Stomach (tissue), 4 donors: Measurements from ENCODE around the gene PER1.

Experiments used
- CTCF ChIP-seq, 7 experiments: fragments of 450-650 bp in 4 of 7; fragments of 200-600 bp in 3 of 7; sonication (generic) in 3 of 7; IDR thresholded peaks; one replicate each; pipeline ENCODE4 v1.5.1; 2016 to 2019; ENCODE audit warnings: antibody characterized with exemption in 7 of 7, control low read depth in 2 of 7, mild to moderate bottlenecking in 1 of 7
- POLR2A ChIP-seq, 4 donors: fragments of 450-650 bp; IDR thresholded peaks; one replicate each; pipeline ENCODE4 v1.6.1; 2016; ENCODE audit warnings: antibody characterized with exemption in 4 of 4, control low read depth in 2 of 4, mild to moderate bottlenecking in 1 of 4, moderate library complexity in 1 of 4
- POLR2AphosphoS5 ChIP-seq, 3 donors: sonication (generic); formaldehyde crosslinking; IDR thresholded peaks; one replicate each; pipeline ENCODE4 v1.6.1; 2016; ENCODE audit warnings: antibody characterized with exemption in 3 of 3

DNA sequence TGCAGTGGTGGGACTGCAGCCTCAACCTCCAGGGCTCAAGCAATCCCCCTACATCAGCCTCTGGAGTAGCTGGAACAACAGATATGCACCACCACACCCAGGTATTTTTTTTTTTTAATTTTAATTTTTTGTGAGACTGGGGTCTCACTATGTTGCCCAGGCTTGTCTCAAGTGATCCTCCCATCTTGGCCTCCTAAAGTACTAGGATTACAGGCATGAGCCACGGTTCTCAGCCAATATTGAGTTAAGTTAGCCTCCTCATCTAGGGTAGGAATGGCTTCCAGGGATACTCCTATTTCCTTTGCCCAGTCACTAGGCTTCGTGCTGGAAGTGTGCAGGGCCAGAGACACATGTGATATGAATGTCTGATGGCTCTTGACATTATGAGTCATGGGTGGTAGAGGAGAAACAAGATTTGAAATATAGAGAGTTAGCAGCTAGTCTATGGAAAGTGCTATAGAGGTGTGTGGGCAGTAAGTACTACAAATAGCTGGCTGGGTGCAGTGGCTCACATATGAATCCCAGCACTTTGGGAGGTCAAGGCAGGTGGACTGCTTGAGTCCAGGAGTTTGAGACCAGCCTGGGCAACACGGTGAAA is 20.3 kb downstream of the PER1 start:
- TF ChIP-seq CTCF (IDR thresholded peaks at IDR 0.05) (no peak), POLR2AphosphoS5 (IDR thresholded peaks at IDR 0.05) (no peak), POLR2A (IDR thresholded peaks at IDR 0.05) (no peak)
